ENCODE data around the gene SLC22A23. TPM values are rescaled to one million over a fixed set of nuclear protein-coding genes. Genes with fewer than 3 reads are reported as not detected.

Gene SLC22A23
- total and polyA plus RNA-seq, 4 donors, result 4.9 to 45.4 (median 19.7) TPM

DNA sequence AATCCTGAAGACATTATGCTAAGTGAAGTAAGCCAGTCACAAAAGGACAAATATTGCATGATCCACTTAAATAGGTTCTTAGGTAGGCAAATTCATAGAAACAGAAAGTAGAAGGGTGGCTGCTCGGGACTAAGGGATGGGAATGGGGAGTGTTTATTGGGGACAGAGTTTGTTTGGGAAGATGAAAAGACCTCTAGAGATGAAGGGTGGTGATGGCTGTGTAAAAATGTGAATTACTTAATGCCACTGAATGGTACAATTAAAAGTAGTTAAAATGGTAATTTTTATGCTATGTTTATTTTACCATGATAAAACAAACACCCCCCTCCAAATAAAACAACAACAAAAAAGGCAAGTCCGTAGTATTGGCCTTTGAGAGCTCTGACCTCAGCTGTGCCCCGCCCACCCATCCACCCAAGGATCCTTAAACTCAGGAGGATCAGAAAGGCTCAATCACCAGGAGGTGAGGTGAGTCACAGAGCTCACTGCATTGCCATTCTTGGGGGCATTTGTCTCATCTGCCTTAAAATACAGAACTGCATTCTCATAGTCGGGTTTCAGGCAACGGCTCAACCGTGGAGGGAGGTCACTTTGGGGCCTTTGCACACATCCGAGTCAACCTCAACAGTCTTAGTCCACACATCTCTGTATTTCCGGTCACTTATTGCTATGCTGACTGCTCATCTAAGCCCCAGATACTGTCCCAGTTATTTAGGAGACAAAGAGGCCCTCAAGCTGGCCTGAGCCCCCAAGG is 96.7 kb downstream of the SLC22A23 start:
- no peak overlapping the region for H3K4me3 ChIP-seq (ENCODE audit: low read depth in 1 of 3, low read length in 3 of 3)
- H3K36me3 ChIP-seq (ENCODE audit: control insufficient read depth in 4 of 4, insufficient read depth in 3 of 4, low read depth in 1 of 4, low read length in 3 of 4), result no peaks in the 10 kb centered on the region
- no peaks in the 10 kb centered on the region for H3K9me3 ChIP-seq (ENCODE audit: control insufficient read depth in 4 of 4, low read length in 3 of 4)
- no peak for TF ChIP-seq SP1 (IDR thresholded peaks at IDR 0.05)
- no peak for TF ChIP-seq GABPA (IDR thresholded peaks at IDR 0.05 in 1 of 2, conservative IDR thresholded peaks at IDR 0.05 in 1 of 2)
- TF ChIP-seq, protein P1, sequence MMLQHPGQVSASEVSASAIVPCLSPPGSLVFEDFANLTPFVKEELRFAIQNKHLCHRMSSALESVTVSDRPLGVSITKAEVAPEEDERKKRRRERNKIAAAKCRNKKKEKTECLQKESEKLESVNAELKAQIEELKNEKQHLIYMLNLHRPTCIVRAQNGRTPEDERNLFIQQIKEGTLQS (IDR thresholded peaks at IDR 0.05), result no peak
- TF ChIP-seq NR2F2 (IDR thresholded peaks at IDR 0.05), result no peak
- TF ChIP-seq FOXA1 (IDR thresholded peaks at IDR 0.05), result no peak
- no peak for TF ChIP-seq FOXA2 (IDR thresholded peaks at IDR 0.05)
- no peak for TF ChIP-seq HNF4G (IDR thresholded peaks at IDR 0.05)
- TF ChIP-seq, protein P2, sequence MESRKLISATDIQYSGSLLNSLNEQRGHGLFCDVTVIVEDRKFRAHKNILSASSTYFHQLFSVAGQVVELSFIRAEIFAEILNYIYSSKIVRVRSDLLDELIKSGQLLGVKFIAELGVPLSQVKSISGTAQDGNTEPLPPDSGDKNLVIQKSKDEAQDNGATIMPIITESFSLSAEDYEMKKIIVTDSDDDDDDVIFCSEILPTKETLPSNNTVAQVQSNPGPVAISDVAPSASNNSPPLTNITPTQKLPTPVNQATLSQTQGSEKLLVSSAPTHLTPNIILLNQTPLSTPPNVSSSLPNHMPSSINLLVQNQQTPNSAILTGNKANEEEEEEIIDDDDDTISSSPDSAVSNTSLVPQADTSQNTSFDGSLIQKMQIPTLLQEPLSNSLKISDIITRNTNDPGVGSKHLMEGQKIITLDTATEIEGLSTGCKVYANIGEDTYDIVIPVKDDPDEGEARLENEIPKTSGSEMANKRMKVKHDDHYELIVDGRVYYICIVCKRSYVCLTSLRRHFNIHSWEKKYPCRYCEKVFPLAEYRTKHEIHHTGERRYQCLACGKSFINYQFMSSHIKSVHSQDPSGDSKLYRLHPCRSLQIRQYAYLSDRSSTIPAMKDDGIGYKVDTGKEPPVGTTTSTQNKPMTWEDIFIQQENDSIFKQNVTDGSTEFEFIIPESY (IDR thresholded peaks at IDR 0.05), result no peak
- no peak for TF ChIP-seq JUND (IDR thresholded peaks at IDR 0.05)
- no peak for TF ChIP-seq TAF1 (conservative IDR thresholded peaks at IDR 0.05)
- TF ChIP-seq, protein P3, sequence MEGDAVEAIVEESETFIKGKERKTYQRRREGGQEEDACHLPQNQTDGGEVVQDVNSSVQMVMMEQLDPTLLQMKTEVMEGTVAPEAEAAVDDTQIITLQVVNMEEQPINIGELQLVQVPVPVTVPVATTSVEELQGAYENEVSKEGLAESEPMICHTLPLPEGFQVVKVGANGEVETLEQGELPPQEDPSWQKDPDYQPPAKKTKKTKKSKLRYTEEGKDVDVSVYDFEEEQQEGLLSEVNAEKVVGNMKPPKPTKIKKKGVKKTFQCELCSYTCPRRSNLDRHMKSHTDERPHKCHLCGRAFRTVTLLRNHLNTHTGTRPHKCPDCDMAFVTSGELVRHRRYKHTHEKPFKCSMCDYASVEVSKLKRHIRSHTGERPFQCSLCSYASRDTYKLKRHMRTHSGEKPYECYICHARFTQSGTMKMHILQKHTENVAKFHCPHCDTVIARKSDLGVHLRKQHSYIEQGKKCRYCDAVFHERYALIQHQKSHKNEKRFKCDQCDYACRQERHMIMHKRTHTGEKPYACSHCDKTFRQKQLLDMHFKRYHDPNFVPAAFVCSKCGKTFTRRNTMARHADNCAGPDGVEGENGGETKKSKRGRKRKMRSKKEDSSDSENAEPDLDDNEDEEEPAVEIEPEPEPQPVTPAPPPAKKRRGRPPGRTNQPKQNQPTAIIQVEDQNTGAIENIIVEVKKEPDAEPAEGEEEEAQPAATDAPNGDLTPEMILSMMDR (IDR thresholded peaks at IDR 0.05; ENCODE audit: low read depth, low read length, missing input control), result no peak
- 87% methylated on average over 8 of the region's 8 CpGs for WGBS
- H3K9ac ChIP-seq (ENCODE audit: low read depth in 1 of 2, low read length in 2 of 2), result no peak overlapping the region
- peaks cover 9 to 56% (median 37%) of the 10 kb centered on the region in 4 donors for H3K4me1 ChIP-seq (ENCODE audit: control insufficient read depth in 4 of 4, insufficient read depth in 4 of 4, low read length in 3 of 4)
- no peak overlapping the region for H3K27ac ChIP-seq (ENCODE audit: low read depth in 1 of 2, low read length in 2 of 2)
- DNase-seq (ENCODE audit: low spot score), result no peak
- no peaks in the 10 kb centered on the region for H3K27me3 ChIP-seq (ENCODE audit: control insufficient read depth in 4 of 4, insufficient read depth in 4 of 4, low read length in 3 of 4)

DNA sequence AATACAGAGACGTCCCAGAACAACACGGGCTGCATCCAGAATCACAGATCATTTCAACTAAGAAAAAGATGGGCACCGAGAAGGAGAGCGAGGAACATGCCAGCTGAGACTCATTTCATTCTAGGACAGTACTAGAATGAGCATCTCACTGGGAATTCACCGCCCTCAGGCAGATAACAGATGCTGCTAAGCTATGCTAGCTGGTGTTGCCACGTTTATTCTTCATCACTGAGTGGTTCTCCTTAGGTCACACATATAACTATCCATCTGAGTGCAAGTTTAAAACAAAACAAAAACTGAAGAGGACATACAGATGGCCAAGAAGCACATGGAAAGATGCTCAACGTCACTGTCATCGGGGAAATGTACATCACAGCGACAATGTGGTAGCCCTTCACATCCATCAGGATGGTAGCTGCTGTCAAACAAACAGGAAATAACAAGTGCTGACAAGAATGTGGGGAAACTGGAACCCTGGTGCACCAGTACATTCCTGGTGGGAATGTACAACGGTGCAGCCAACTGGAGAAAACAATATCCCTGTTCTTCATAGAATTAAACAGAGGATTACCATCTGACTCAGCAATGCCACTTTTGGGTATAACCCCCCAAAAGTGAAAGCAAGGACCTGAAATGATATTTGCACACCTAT is 97.6 kb downstream of the SLC22A23 start:
- WGBS, result 84% methylated on average over 10 of the region's 10 CpGs
- Histone ChIP-seq H3K9ac (ENCODE audit: low read depth in 1 of 2, low read length in 2 of 2) (no peak overlapping the region), H3K36me3 (ENCODE audit: control insufficient read depth in 4 of 4, insufficient read depth in 3 of 4, low read depth in 1 of 4, low read length in 3 of 4) (no peaks in the 10 kb centered on the region), H3K9me3 (ENCODE audit: control insufficient read depth in 4 of 4, low read length in 3 of 4) (no peaks in the 10 kb centered on the region), H3K27me3 (ENCODE audit: control insufficient read depth in 4 of 4, insufficient read depth in 4 of 4, low read length in 3 of 4) (no peaks in the 10 kb centered on the region), H3K4me1 (ENCODE audit: control insufficient read depth in 4 of 4, insufficient read depth in 4 of 4, low read length in 3 of 4) (peaks cover 7 to 54% (median 35%) of the 10 kb centered on the region in 4 donors), H3K4me3 (ENCODE audit: low read depth in 1 of 3, low read length in 3 of 3) (no peak overlapping the region), H3K27ac (ENCODE audit: low read depth in 1 of 2, low read length in 2 of 2) (no peak overlapping the region)
- no peak for TF ChIP-seq TAF1 (conservative IDR thresholded peaks at IDR 0.05)
- TF ChIP-seq HNF4A (conservative IDR thresholded peaks at IDR 0.05), result no peak
- TF ChIP-seq, protein P1 (IDR thresholded peaks at IDR 0.05), result no peak
- TF ChIP-seq, protein P3 (IDR thresholded peaks at IDR 0.05; ENCODE audit: low read depth, low read length, missing input control), result no peak
- TF ChIP-seq, protein P2 (IDR thresholded peaks at IDR 0.05), result no peak
- no peak for TF ChIP-seq FOXA1 (IDR thresholded peaks at IDR 0.05)
- TF ChIP-seq, protein P4, sequence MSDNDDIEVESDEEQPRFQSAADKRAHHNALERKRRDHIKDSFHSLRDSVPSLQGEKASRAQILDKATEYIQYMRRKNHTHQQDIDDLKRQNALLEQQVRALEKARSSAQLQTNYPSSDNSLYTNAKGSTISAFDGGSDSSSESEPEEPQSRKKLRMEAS (IDR thresholded peaks at IDR 0.05), result no peak
- TF ChIP-seq SP1 (IDR thresholded peaks at IDR 0.05), result no peak
- no peak for TF ChIP-seq RAD21 (IDR thresholded peaks at IDR 0.05)
- no peak for TF ChIP-seq HNF4G (IDR thresholded peaks at IDR 0.05)
- no peak for TF ChIP-seq NR2F2 (IDR thresholded peaks at IDR 0.05)
- DNase-seq (ENCODE audit: low spot score), result no peak
